ENCODE data around the gene LCE1D.

- TF ChIP-seq YY1 (IDR thresholded peaks at IDR 0.05; ENCODE audit: insufficient read depth, insufficient read length) (no peak), ZNF274 (IDR thresholded peaks at IDR 0.05; ENCODE audit: low read depth, low read length) (no peak)
Measured at GRCh38 chr1:152777510-152778137, 18.9 kb upstream of the LCE1D start.
